GM18858 (cell line): ENCODE results near the gene NINJ2.

Experiments used
- ATAC-seq: cut with Tn5 transposase; IDR thresholded peaks from one replicate; pipeline ENCODE4 v1.9.1; 2021; ENCODE audit not compliant: unreplicated experiment

NINJ2 gene

GRCh38 chr12:553216-554000, 109.8 kb downstream of the NINJ2 start:
- no peak for ATAC-seq

- no peak for ATAC-seq
Measured at GRCh38 chr12:552466-552865, 110.8 kb downstream of the NINJ2 start.

- ATAC-seq, result no peak
Measured at GRCh38 chr12:550473-551260, 112.6 kb downstream of the NINJ2 start.

- ATAC-seq, result no peak
Measured at GRCh38 chr12:549476-550082, 113.7 kb downstream of the NINJ2 start.

GRCh38 chr12:547883-548470, 115.3 kb downstream of the NINJ2 start:
- no peak for ATAC-seq

GRCh38 chr12:546920-547845, 116.1 kb downstream of the NINJ2 start:
- ATAC-seq, result no peak

- ATAC-seq, result no peak
Measured at GRCh38 chr12:546265-546919, 116.9 kb downstream of the NINJ2 start.

- ATAC-seq, result no peak
Measured at GRCh38 chr12:545835-546234, 117.4 kb downstream of the NINJ2 start.

- ATAC-seq, result no peak
Measured at GRCh38 chr12:544941-545635, 118.2 kb downstream of the NINJ2 start.

GRCh38 chr12:544142-544541, 119.1 kb downstream of the NINJ2 start:
- no peak for ATAC-seq

- no peak for ATAC-seq
Measured at GRCh38 chr12:543114-543451, 120.2 kb downstream of the NINJ2 start.

GRCh38 chr12:542395-543113, 120.7 kb downstream of the NINJ2 start:
- ATAC-seq, result no peak

GRCh38 chr12:541676-542324, 121.4 kb downstream of the NINJ2 start:
- ATAC-seq, result no peak

GRCh38 chr12:539540-540310, 123.5 kb downstream of the NINJ2 start:
- ATAC-seq, result no peak

GRCh38 chr12:538731-539539, 124.3 kb downstream of the NINJ2 start:
- ATAC-seq, result no peak

GRCh38 chr12:537772-538171, 125.5 kb downstream of the NINJ2 start:
- no peak for ATAC-seq

- no peak for ATAC-seq
Measured at GRCh38 chr12:536751-537245, 126.4 kb downstream of the NINJ2 start.
